ENCODE data around the gene ZNF480. TPM values are rescaled to one million over a fixed set of nuclear protein-coding genes. Genes with fewer than 3 reads are reported as not detected.

ZNF480 gene
- total RNA-seq (2022; extraction: Qiagen RNA extraction), result 6.1 to 17.9 TPM (median 16.3 TPM) in 5 replicates

DNA sequence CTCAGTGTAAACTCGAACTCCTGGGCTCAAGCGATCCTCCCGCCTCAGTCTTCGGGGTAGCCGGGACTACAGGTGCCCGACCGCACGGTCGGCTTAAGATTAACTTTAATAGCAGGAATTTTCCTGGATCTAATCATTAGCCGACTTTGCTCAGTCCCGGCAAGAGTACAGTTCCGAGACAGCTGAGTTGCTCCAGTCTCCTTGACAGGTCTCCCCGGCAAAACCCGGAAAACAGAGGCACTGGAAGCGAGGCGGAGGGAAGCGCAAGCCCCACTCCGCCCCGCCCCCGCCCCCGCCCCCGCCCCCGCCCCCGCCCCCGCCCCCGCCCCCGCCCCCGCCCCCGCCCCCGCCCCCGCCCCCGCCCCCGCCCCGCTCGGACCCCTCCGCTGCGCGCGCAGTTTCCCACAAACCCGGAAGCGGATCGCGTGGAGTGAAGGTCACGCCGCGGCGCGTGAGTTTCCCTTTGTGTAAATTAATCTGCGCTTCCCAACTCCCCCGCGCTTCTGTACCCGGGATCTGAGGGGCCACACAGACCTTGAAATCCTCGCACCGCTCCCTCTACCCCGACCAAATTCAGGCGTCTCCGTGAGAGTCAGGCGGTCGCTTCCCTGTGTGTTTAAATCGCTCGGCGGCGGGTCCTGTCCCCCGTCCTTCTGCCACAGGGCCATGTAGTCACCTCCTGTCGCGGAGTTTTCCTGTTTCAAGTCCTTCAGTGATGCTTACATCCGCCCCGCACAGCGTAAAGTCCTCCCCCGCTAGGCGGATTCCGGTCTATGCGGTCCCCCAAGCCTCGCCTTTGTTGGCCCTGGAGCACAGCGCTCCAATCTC is at the start of gene ZNF480:
Gene ZNF480 (plus strand): TSS at position 397 of the 828 bp plus-strand sequence. CDS start 3,244 bp downstream, outside the sequence.

DNA sequence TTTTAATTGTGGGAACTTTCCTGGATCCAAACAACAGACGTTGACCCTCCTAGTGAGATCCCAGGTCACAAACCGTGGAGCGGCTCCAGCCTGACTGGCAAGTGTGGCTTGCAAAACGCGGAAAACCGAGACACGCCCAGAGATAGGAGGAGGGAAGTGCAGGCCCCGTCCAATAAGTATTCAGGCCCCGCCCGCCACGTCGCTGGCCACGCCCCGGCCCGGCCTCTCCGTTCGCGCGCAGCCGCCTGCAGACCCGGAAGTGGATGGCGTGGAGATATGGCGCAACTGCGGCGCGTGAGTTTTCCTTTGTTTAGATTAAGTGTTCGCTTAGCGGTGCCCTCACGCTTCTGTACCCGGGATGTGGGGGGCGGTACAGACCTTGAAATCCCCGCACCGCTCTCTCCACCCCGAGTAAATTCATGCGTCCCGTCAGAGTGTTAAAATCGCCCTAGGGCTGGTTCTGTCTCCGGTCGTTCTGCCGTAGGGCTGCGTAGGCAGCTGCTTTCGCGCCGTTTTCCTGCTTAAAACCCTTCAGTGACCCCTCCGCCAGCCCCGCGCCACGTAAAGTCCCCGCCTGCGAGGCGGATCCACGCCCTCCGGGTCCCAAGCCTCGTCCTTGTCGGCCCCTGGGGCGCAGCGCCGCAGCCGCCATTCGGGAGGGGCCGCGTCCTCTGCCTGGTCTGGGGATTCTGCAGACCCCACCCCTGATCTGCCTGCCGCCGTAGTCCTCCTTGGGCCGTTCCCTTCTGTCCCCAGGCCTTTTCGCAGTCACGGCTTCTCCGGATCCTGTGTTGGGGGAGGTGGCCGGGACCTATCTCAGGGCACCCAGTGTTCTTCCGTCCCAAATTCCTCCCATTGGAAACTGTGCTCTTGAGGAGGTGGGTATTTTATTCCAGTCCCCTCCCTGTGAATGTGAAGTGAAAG is 27.4 kb upstream of the ZNF480 start, which contains the start of gene ZNF766:
Gene ZNF766 (plus strand): TSS at position 250 of the 924 bp plus-strand sequence. CDS start 27 bp downstream, at position 277.

DNA sequence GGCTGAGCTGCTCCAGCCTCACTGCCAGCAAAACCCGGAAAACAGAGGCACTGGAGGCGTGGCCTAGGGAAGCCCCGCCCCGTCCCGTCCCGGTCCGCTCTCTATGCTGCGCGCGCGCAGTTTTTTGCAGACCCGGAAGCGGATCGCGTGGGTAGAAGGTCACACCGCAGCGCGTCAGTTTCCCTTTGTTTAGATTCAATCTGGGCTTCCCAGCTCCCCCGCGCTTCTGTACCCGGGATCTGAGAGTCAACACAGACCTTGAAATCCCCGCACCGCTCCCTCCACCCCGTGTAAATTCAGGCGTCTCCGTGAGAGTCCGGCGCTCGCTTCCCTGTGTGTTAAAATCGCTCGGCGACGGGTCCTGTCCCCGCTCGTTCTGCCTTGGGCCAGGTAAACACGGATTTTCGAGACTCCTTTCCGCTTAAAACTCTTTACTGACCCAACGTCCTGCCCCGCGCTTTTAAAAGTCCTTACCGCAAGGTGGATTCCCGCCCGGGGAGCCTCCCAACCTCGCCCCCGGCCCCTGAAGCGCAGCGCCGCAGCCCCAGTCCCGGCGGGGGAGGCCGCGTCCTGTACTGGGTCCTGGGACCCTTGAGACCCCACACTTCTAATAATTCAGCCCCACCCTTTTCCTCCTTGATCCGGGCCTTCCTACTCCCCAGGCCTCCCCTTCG is 39.3 kb downstream of the ZNF480 start, which contains the start of gene ZNF610:
Gene ZNF610 (plus strand): TSS at position 127 of the 674 bp plus-strand sequence. CDS start 12,930 bp downstream, outside the sequence.

DNA sequence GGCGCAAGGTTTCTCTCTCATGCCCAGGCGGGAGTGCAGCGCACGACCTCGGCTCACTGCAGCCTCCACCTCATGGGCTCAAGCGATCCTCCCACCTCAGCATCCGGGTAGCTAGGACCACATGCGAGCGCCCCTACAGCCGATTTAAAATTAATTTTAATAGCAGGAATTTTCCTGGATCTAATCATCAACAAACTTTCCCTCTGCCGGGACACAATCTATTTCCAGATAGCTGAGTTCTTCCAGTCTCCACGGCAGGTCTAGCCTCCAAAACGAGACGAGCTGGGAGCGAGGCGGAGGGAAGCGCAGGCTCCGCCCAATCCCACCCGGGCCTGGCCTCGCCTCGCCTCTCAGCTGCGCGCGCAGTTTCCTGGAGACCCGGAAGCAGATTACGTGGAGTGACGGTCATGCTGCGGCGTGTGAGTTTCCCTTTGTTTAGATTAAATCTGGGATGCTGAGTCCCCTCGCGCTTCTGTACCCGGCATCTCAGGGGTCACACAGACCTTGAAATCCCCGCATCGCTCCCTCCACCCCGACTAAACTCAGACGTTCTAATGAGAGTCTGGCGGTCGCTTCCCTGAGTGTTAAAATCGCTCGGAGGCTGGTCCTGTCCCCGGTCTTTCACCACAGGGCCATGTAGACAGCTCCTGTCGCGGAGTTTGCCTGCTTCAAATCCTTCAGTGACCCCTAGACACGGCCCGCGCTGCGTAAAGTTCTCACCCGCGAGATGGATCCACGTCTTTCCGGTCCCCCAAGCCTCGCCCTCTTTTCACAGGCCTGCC is 72.8 kb downstream of the ZNF480 start, which contains the start of gene ZNF880:
Gene ZNF880 (plus strand): TSS at position 365 of the 782 bp plus-strand sequence. CDS start 43 bp downstream, at position 408.

Other genes starting within 250 kb of the ZNF480 start
- gene ZNF432, start 248.3 kb upstream of the ZNF480 start, total RNA-seq (2022; extraction: Qiagen RNA extraction), result 1.4 to 1.9 TPM (median 1.5 TPM) in 5 replicates
- gene ZNF841, start 201.4 kb upstream of the ZNF480 start, total RNA-seq (2022; extraction: Qiagen RNA extraction), result 1.6 to 1.9 TPM (median 1.8 TPM) in 5 replicates
- gene ZNF616, start 157.2 kb upstream of the ZNF480 start, total RNA-seq (2022; extraction: Qiagen RNA extraction), result 0.41 to 1.1 TPM (median 0.82 TPM) in 5 replicates
- gene ZNF836, start 125.5 kb upstream of the ZNF480 start, total RNA-seq (2022; extraction: Qiagen RNA extraction), result 0.42 to 1.1 TPM (median 0.76 TPM) in 5 replicates
- 184 to 318 TPM (median 309 TPM) in 5 replicates for gene PPP2R1A, start 107.1 kb upstream of the ZNF480 start, total RNA-seq (2022; extraction: Qiagen RNA extraction)
- gene ZNF766, start 27.6 kb upstream of the ZNF480 start, total RNA-seq (2022; extraction: Qiagen RNA extraction), result 6.6 to 11.2 TPM (median 8.3 TPM) in 5 replicates
- gene ZNF610, start 39.1 kb downstream of the ZNF480 start, total RNA-seq (2022; extraction: Qiagen RNA extraction), result not detected in 5 replicates
- gene ZNF880, start 72.8 kb downstream of the ZNF480 start, total RNA-seq (2022; extraction: Qiagen RNA extraction), result 0.63 to 1.5 TPM (median 0.81 TPM) in 5 replicates
- 0.24 to 0.27 TPM in 2 of 5 replicates, not detected in the others for gene ZNF528, start 100.7 kb downstream of the ZNF480 start, total RNA-seq (2022; extraction: Qiagen RNA extraction)
- gene ZNF534, start 132.0 kb downstream of the ZNF480 start, total RNA-seq (2022; extraction: Qiagen RNA extraction), result not detected in 5 replicates
- not detected in 5 replicates for gene ZNF578, start 156.4 kb downstream of the ZNF480 start, total RNA-seq (2022; extraction: Qiagen RNA extraction)
- gene ZNF808, start 230.5 kb downstream of the ZNF480 start, total RNA-seq (2022; extraction: Qiagen RNA extraction), result 0.04 to 0.11 TPM (median 0.10 TPM) in 5 replicates